Esophagus (tissue), 2 donors: Measurements from ENCODE around the gene GYG2. TPM values are rescaled to one million over a fixed set of nuclear protein-coding genes. Genes with fewer than 3 reads are reported as not detected.
"Not testable (repeated sequence)": the region's sequence is repeated elsewhere in the genome, so short reads cannot be mapped to it uniquely, and the experiment has no call there.

Source experiments
- H3K27ac ChIP-seq, 2 donors: one replicate each; pipeline ENCODE4 v1.5.1; 2013; ENCODE audit warnings: low read depth in 2 of 2, mild to moderate bottlenecking in 2 of 2, inconsistent platforms in 1 of 2, low read length in 1 of 2, moderate library complexity in 1 of 2
- H3K27me3 ChIP-seq, 2 donors: one replicate each; pipeline ENCODE4 v1.6.1; 2013; ENCODE audit warnings: low read length in 2 of 2, control low read depth in 1 of 2, mild to moderate bottlenecking in 1 of 2; ENCODE audit not compliant: insufficient read depth in 2 of 2, control insufficient read depth in 1 of 2
- H3K36me3 ChIP-seq, 2 donors: one replicate each; pipeline ENCODE4 v1.6.1; 2013; ENCODE audit warnings: low read length in 1 of 2; ENCODE audit not compliant: control insufficient read depth in 2 of 2, insufficient read depth in 2 of 2
- H3K4me1 ChIP-seq, 2 donors: one replicate each; pipeline ENCODE4 v1.6.1; 2013; ENCODE audit warnings: low read length in 1 of 2; ENCODE audit not compliant: control insufficient read depth in 2 of 2, insufficient read depth in 2 of 2
- H3K4me3 ChIP-seq, 2 donors: one replicate each; pipeline ENCODE4 v1.5.1; 2013; ENCODE audit warnings: low read length in 2 of 2, mild to moderate bottlenecking in 2 of 2, low read depth in 1 of 2, moderate library complexity in 1 of 2
- H3K9me3 ChIP-seq, 2 donors: one replicate each; pipeline ENCODE4 v1.6.1; 2013; ENCODE audit warnings: mild to moderate bottlenecking in 2 of 2, low read depth in 1 of 2, low read length in 1 of 2, moderate library complexity in 1 of 2; ENCODE audit not compliant: control insufficient read depth in 2 of 2, insufficient read depth in 1 of 2
- WGBS, 2 donors: extraction: QIAGEN DNeasy Blood & Tissue Kit; methylation state at CpG; one replicate each; pipeline ENCODE4 v1.1.7; 2013; 5-methylcytosine and 5-hydroxymethylcytosine counted together
- polyA plus RNA-seq, 2 donors: library from polyadenylated mRNA; stranded (reverse); fragments of 200-250 nt; gene quantifications; one replicate each; pipeline ENCODE4 v1.2.3, GENCODE V29; 2013
- donor health status: healthy with polysubstance abuse.
- donor health status: Bipolar disorder and iron deficiency.

Gene GYG2
- polyA plus RNA-seq, 2 donors: 0.16 to 0.42 TPM

DNA sequence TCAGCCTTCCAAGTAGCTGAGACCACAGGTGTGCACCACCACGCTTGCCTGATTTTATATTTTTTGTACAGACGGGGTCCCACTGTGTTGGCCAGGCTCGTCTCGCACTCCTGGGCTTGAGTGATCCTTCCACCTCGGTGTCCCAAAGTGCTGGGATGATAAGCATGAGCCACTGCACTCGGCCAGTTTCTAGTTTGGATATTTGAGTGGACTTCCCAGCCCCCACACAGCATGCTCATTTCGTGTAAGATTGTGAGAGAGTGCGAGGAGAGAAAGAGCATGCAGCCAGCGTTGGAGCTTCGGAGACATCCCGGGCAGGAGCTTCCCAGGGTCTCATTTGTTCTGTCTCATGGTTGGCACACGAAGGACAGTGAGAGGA lies 68.6 kb downstream of the GYG2 start:
- H3K4me3 ChIP-seq: no peak overlapping the region
- H3K27me3 ChIP-seq: no peaks in the 10 kb centered on the region
- WGBS, 2 donors: 53 to 70% methylated on average over 12 of the region's 12 CpGs
- H3K9me3 ChIP-seq: no peaks in the 10 kb centered on the region
- H3K36me3 ChIP-seq: no peaks in the 10 kb centered on the region
- H3K27ac ChIP-seq: peak overlapping the region; percentile 59 to 65
- peaks cover 4 to 5% of the 10 kb centered on the region in 2 donors for H3K4me1 ChIP-seq

DNA sequence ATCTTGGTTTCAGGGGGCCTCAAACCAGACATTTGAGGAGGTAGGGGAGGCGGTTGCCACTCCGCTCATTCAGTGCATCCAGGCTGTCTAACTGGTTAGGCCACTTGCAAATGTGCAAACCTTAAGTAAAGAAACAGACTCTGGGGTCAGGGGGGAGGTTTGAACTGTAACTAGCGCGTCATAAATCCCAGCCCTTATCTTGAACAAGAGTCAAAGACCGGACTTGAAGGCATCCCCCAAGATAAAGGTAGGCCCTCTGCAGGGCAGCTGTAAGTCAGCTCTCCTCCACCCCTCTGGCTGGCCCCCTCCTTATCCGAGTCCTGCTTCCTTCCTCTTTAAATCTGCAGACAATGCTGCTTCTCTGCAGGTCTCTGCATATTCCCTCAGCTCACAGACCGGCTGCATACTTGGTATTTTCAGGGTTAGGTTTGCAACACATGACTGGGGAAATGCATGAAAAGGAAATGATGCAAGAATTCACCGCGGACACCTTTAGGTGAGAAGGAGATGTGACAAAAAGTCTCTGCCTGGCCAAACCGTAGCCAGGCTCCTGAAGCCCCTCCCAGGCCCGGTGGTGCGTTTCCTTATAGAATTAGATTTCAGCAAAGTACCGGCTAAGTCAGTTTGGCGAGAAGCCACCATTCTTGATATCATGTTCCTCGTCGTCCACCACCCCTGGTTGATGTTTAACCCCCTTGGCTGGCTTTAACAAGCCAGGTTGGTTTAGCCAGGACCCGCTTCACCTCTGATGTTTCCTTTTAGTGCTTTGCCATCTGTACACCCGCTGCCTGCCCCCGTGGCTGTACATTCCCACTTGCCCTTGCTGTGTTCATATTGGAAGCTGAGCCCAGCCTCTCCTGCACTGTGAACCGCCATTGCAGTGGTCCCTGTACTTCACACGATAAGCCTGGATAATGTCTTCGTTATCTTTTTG lies 69.2 kb downstream of the GYG2 start:
- H3K27ac ChIP-seq: peak overlapping the region; percentile 59 to 78
- not testable (repeated sequence) for H3K27me3 ChIP-seq, H3K4me3 ChIP-seq, H3K9me3 ChIP-seq, H3K36me3 ChIP-seq, H3K4me1 ChIP-seq
- 16 to 20% methylated on average over 22 of the region's 22 CpGs for WGBS, 2 donors

DNA sequence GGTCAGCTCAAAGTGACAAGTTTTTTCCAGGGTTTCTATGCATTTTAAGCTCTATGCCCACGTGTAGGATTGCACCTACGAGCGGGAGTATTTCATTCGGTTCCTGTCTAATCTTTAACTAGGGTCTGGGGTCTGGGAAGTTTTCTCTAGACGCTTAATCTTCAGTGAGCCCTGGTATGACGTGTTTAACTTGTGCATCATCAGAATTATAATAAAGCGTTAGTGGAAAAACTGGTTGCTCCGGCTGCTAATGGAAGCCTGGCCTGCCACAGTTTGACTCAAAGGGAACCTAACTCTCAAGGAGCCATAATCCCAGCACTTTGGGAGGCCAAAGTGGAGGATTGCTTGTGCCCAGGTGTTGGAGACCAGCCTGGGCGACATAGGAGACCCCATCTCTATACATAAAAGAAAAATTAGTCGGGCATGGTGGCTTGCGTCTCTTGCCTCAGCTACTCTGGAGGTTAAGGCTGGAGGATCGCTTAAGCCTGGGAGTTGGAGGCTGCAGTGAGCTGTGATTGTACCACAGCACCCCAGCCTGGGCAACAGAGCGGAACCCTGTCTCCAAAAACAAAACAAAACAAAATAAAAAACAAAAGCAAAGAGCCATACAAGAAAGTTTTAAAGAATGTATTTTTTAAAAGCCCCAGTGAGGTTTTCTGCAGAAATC lies 70.2 kb downstream of the GYG2 start:
- Histone ChIP-seq H3K9me3 (peaks cover 0 to under 1% of the 10 kb centered on the region in 2 donors), H3K27me3 (no peaks in the 10 kb centered on the region), H3K4me1 (peaks cover 4 to 5% of the 10 kb centered on the region in 2 donors), H3K27ac (peak overlapping the region; percentile 41 to 78), H3K36me3 (no peaks in the 10 kb centered on the region), H3K4me3 (no peak overlapping the region)
- WGBS, 2 donors: 60% methylated on average over 13 of the region's 13 CpGs

DNA sequence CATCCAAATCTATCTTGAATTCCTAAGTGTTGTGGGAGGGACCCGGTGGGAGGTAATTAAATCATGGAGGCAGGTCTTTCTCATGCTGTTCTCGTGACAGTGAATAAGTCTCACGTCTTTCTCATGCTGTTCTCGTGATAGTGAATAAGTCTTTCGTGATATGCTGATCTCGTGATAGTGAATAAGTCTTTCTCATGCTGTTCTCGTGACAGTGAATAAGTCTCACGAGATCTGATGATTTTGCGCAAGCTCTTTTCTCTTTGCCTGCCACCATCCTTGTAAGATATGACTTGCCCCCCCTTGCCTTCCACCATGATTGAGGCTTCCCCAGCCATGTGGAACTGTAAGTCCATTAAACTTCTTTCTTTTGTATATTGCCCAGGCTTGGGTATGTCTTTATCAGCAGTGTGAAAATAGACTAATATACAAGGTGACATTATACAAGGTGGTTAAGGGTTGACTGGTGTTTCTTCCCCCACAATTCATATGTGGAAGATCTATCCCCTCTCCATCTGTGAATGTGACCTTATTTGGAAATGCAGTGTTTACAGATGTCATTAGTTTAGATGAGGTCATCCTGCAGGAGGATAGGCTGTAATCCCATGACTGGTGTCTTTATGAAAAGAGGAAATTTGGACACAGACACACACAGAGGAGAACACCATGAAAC lies 72.8 kb downstream of the GYG2 start:
- no peaks in the 10 kb centered on the region for H3K36me3 ChIP-seq
- H3K4me3 ChIP-seq: no peak overlapping the region
- H3K4me1 ChIP-seq: peaks cover 4 to 5% of the 10 kb centered on the region in 2 donors
- peaks cover 5% of the 10 kb centered on the region in 2 donors for H3K9me3 ChIP-seq
- no peaks in the 10 kb centered on the region for H3K27me3 ChIP-seq
- H3K27ac ChIP-seq: no peak overlapping the region
- WGBS, 2 donors: 92 to 93% methylated on average over 9 of the region's 9 CpGs

DNA sequence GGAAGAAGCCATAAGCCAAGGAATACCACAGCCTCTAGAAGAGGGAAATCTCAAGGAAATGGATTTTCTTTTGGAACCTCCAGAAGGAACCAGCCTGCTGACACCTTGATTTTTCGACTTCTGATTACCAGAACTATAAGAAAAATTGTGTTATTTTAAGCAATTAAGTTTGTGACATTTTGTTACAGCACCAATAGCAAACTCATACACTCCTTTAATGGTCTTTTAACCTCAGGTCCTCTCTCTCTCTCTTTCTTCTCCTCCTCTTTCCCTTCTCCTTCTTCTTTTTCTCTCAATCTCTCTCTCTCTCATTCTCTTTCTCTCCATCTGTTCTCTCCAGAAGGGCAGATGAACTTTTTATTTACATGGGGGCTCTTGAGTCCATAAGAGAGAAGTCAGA lies 74.1 kb downstream of the GYG2 start:
- H3K4me3 ChIP-seq: no peak overlapping the region
- H3K36me3 ChIP-seq: peaks cover 0 to 5% of the 10 kb centered on the region in 2 donors
- peaks cover 5% of the 10 kb centered on the region in 2 donors for H3K9me3 ChIP-seq
- H3K27me3 ChIP-seq: no peaks in the 10 kb centered on the region
- H3K4me1 ChIP-seq: peaks cover 0 to 2% of the 10 kb centered on the region in 2 donors
- 96 to 100% methylated on average over 1 of the region's 1 CpG for WGBS, 2 donors
- H3K27ac ChIP-seq: no peak overlapping the region

DNA sequence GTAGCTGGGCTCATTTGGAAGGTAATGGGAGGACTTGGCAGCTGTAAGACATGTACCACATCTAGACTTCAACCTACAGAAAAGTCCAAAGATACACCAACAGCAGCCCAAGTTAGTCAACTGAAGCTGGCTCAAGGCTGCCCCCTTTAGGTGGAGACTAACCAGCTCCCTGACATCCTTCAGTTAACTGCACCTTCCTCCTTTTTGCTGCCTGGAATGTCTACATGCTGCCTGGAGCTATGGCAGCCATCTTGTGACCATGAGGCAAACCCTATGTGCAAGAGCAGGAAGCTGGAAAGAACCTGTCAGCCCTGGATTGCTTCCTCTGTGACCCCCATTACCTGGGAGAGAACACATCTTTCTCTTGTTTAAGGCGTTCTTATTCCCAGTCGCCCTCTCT lies 74.6 kb downstream of the GYG2 start:
- Histone ChIP-seq H3K9me3 (peaks cover 5% of the 10 kb centered on the region in 2 donors), H3K36me3 (peaks cover 0 to 5% of the 10 kb centered on the region in 2 donors), H3K27me3 (no peaks in the 10 kb centered on the region), H3K4me1 (peaks cover 0 to under 1% of the 10 kb centered on the region in 2 donors), H3K27ac (no peak overlapping the region), H3K4me3 (no peak overlapping the region)
- 96 to 100% methylated on average over 2 of the region's 2 CpGs for WGBS, 2 donors

DNA sequence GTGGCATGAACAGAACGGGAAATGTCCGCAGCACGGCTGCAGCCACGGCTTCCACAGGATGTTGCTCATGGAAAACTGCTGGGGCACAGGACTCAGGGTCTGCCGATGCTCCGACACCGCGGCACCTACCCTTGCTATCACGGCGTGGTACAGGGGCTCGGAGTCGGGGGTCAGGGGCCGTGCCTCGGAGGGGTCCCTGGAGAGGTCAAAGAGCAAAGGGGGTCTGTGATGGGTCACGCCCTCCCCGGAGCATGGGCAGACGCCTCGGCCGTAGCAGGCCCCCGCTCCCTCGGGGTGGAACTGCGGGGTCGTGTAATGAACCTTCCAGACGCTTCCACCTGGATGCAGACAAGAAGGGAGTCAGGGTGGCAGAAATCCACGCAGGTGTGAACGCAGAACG lies 78.6 kb downstream of the GYG2 start:
- Histone ChIP-seq H3K36me3 (peaks cover 3 to 8% of the 10 kb centered on the region in 2 donors), H3K27me3 (no peaks in the 10 kb centered on the region), H3K4me1 (no peaks in the 10 kb centered on the region), H3K9me3 (peaks cover 5% of the 10 kb centered on the region in 2 donors), H3K27ac (no peak overlapping the region), H3K4me3 (no peak overlapping the region)
- WGBS, 2 donors: 92 to 93% methylated on average over 27 of the region's 27 CpGs

DNA sequence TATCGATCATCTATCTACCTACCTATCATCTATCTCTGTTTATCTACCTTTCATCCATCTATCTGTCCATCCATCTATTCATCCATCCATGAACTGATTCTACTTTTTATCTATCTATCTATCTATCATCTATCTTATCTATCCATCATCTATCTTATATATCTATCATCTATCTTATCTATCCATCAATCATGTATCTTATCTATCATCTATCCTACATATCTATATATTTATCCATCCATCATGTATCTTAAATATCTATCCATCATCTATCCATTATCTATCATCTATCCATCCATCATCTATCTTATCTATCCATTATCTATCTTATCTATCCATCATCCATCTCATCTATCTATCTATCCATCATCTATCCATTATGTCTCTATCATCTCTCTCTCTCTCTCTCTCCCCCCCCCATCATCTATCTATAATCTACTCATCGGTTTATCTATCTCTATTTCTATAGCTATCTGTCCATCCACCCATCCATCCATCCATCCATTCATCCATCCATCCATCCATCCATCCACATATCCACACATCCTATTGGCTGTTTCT lies 79.5 kb downstream of the GYG2 start:
- Histone ChIP-seq H3K36me3 (peaks cover 3 to 8% of the 10 kb centered on the region in 2 donors), H3K27me3 (no peaks in the 10 kb centered on the region), H3K9me3 (peaks cover 5% of the 10 kb centered on the region in 2 donors), H3K4me3 (no peak overlapping the region), H3K27ac (no peak overlapping the region), H3K4me1 (no peaks in the 10 kb centered on the region)
- 95 to 98% methylated on average over 2 of the region's 2 CpGs for WGBS, 2 donors

DNA sequence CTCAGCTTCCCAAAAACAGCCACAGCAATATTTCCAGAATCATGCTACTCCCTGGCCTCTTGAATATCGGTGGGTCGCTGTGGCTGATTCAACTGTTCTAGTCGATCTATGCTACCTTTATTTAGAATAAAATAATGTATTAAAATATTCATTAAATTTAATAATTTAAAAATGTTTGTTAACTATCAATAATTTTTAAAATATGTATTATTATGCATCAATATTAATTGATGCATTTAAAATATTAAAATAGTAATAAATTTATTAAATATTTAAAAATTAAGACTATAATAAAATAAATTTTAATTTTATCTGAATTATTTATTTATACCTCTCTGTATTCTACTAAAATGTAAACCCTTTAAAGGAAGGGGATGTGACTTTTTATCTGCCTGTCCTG lies 81.4 kb downstream of the GYG2 start:
- H3K4me1 ChIP-seq: no peaks in the 10 kb centered on the region
- peaks cover 0 to 1% of the 10 kb centered on the region in 2 donors for H3K9me3 ChIP-seq
- H3K27me3 ChIP-seq: no peaks in the 10 kb centered on the region
- WGBS, 2 donors: 95 to 97% methylated on average over 3 of the region's 3 CpGs
- H3K4me3 ChIP-seq: no peak overlapping the region
- H3K27ac ChIP-seq: no peak overlapping the region
- H3K36me3 ChIP-seq: peaks cover 3 to 8% of the 10 kb centered on the region in 2 donors
